Caco-2 (cell line): Measurements from ENCODE around the gene CNTRL. TPM values are rescaled to one million over a fixed set of nuclear protein-coding genes. Genes with fewer than 3 reads are reported as not detected.

Source experiments
- BruUV-seq: library from RNA; stranded (reverse); fragments of 400-500 nt; replicated peaks from 2 replicates; lab custom pipeline; 2021; lab: Mats Ljungman, UMichigan
- CTCF ChIA-PET: fragments of 300-600 bp; sonication (Branson Sonifier 250); formaldehyde crosslinking; loops from one replicate; lab custom pipeline; 2022; ENCODE audit warnings: antibody characterized with exemption; lab: Charles Lee
- POLR2A ChIA-PET: fragments of 300-600 bp; sonication (Branson Sonifier 250); formaldehyde crosslinking; loops from one replicate; lab custom pipeline; 2022; ENCODE audit warnings: antibody characterized with exemption; lab: Charles Lee
- DNase-seq, 2 experiments: peaks; one replicate each; pipeline versions ENCODE4 v3.0.0 to v3.0.0-alpha.2; 2020 to 2022
- H3K27me3 ChIP-seq: replicated peaks from 2 replicates; pipeline ENCODE4 v1.6.0; 2011; ENCODE audit warnings: low read length; ENCODE audit not compliant: control insufficient read depth, insufficient read depth
- H3K36me3 ChIP-seq: 2 replicates; pipeline ENCODE4 v1.5.1; 2011; ENCODE audit warnings: low read length; ENCODE audit not compliant: control insufficient read depth, insufficient read depth
- H3K4me1 ChIP-seq: fragments of 250-450 bp; sonication (Bioruptor Pico); 2 replicates; pipeline ENCODE4 v1.5.1; 2020; ENCODE audit warnings: mild to moderate bottlenecking
- H3K4me3 ChIP-seq: 2 replicates; pipeline ENCODE4 v1.5.1; 2011; ENCODE audit warnings: low read depth, mild to moderate bottlenecking, control low read depth, low read length
- H3K9me3 ChIP-seq: fragments of 250-450 bp; sonication (Bioruptor Pico); 2 replicates; pipeline ENCODE4 v1.5.1; 2020; ENCODE audit warnings: mild to moderate bottlenecking, moderate library complexity
- H3K27ac Mint-ChIP-seq: one replicate; pipeline ENCODE4 v1.8.0; 2022; ENCODE audit warnings: mixed read lengths; ENCODE audit not compliant: unreplicated experiment
- H3K27me3 Mint-ChIP-seq: one replicate; pipeline ENCODE4 v1.8.0; 2022; ENCODE audit warnings: mixed read lengths; ENCODE audit not compliant: insufficient read depth, unreplicated experiment
- H3K36me3 Mint-ChIP-seq: one replicate; pipeline ENCODE4 v1.8.0; 2022; ENCODE audit warnings: mild to moderate bottlenecking, mixed read lengths; ENCODE audit not compliant: insufficient read depth, unreplicated experiment
- H3K4me1 Mint-ChIP-seq: one replicate; pipeline ENCODE4 v1.8.0; 2022; ENCODE audit warnings: low read depth, mixed read lengths; ENCODE audit not compliant: unreplicated experiment
- H3K4me3 Mint-ChIP-seq: one replicate; pipeline ENCODE4 v1.8.0; 2022; ENCODE audit warnings: mild to moderate bottlenecking, moderate library complexity, mixed read lengths; ENCODE audit not compliant: unreplicated experiment
- H3K9me3 Mint-ChIP-seq: one replicate; pipeline ENCODE4 v1.8.0; 2022; ENCODE audit warnings: mixed read lengths; ENCODE audit not compliant: unreplicated experiment
- CTCF ChIP-seq, 2 experiments: fragments of 200-600 bp in 1 of 2; IDR thresholded peaks; 1 replicate in 1 of 2; 2 replicates in 1 of 2; pipeline versions ENCODE4 v1.5.1 to v1.8.0; 2011 to 2022; ENCODE audit warnings: antibody characterized with exemption in 1 of 2, control low read depth in 1 of 2, inconsistent platforms in 1 of 2, low read depth in 1 of 2, low read length in 1 of 2, mild to moderate bottlenecking in 1 of 2, moderate library complexity in 1 of 2; ENCODE audit not compliant: insufficient read depth in 1 of 2, severe bottlenecking in 1 of 2, unreplicated experiment in 1 of 2
- intact Hi-C: fragments of 100-400 bp; cut with micrococcal nuclease; formaldehyde crosslinking; loops from one replicate; pipeline ENCODE4 v1.10.0; 2022; ENCODE audit not compliant: unreplicated experiment
- total RNA-seq: library from RNA; stranded (reverse); gene quantifications from 2 replicates; pipeline ENCODE4 v1.2.3, GENCODE V29; 2022

CNTRL gene
- total RNA-seq, 1 experiment from 2014 or later: 12.0 TPM

GRCh38 chr9:121141706-121142105, 67.0 kb downstream of the CNTRL start:
- Histone ChIP-seq H3K9me3 (no peaks in the 10 kb centered on the region), H3K4me3 (no peak overlapping the region), H3K27me3 (no peaks in the 10 kb centered on the region), H3K4me1 (no peaks in the 10 kb centered on the region), H3K36me3 (no peaks in the 10 kb centered on the region)
- intact Hi-C loops: no loop called here
- ChIA-PET CTCF (no interaction called here), POLR2A (no interaction called here)
- Mint-ChIP-seq H3K9me3 (no peaks in the 10 kb centered on the region), H3K4me3 (no peak overlapping the region), H3K36me3 (peaks cover 6% of the 10 kb centered on the region), H3K27ac (no peak overlapping the region), H3K4me1 (no peaks in the 10 kb centered on the region), H3K27me3 (no peaks in the 10 kb centered on the region)
- no peak for DNase-seq
- no TSS peak for BruUV-seq
- TF ChIP-seq CTCF (IDR thresholded peaks at IDR 0.05; ENCODE audit: insufficient read depth in 1 of 2, low read depth in 1 of 2, low read length in 1 of 2, severe bottlenecking in 1 of 2, unreplicated experiment in 1 of 2): no peak

GRCh38 chr9:121143771-121144170, 69.0 kb downstream of the CNTRL start:
- no peaks in the 10 kb centered on the region for H3K36me3 ChIP-seq
- H3K27me3 ChIP-seq: no peaks in the 10 kb centered on the region
- no peak overlapping the region for H3K4me3 ChIP-seq
- no TSS peak for BruUV-seq
- H3K9me3 ChIP-seq: no peaks in the 10 kb centered on the region
- Mint-ChIP-seq H3K27me3 (no peaks in the 10 kb centered on the region), H3K4me3 (no peak overlapping the region), H3K27ac (no peak overlapping the region), H3K4me1 (no peaks in the 10 kb centered on the region), H3K36me3 (peaks cover 6% of the 10 kb centered on the region), H3K9me3 (no peaks in the 10 kb centered on the region)
- no peak for DNase-seq
- ChIA-PET CTCF (no interaction called here), POLR2A (no interaction called here)
- intact Hi-C loops: no loop called here
- no peaks in the 10 kb centered on the region for H3K4me1 ChIP-seq
- TF ChIP-seq CTCF (IDR thresholded peaks at IDR 0.05; ENCODE audit: insufficient read depth in 1 of 2, low read depth in 1 of 2, low read length in 1 of 2, severe bottlenecking in 1 of 2, unreplicated experiment in 1 of 2): no peak

GRCh38 chr9:121144482-121144881, 69.7 kb downstream of the CNTRL start:
- no peaks in the 10 kb centered on the region for H3K9me3 Mint-ChIP-seq
- H3K4me3 ChIP-seq: no peak overlapping the region
- peaks cover 6% of the 10 kb centered on the region for H3K36me3 Mint-ChIP-seq
- no peak for DNase-seq
- no peaks in the 10 kb centered on the region for H3K9me3 ChIP-seq
- H3K27ac Mint-ChIP-seq: no peak overlapping the region
- H3K4me1 Mint-ChIP-seq: no peaks in the 10 kb centered on the region
- no peaks in the 10 kb centered on the region for H3K36me3 ChIP-seq
- H3K27me3 Mint-ChIP-seq: no peaks in the 10 kb centered on the region
- intact Hi-C loops: no loop called here
- ChIA-PET CTCF (no interaction called here), POLR2A (no interaction called here)
- H3K4me1 ChIP-seq: no peaks in the 10 kb centered on the region
- H3K4me3 Mint-ChIP-seq: no peak overlapping the region
- BruUV-seq: no TSS peak
- TF ChIP-seq CTCF (IDR thresholded peaks at IDR 0.05; ENCODE audit: insufficient read depth in 1 of 2, low read depth in 1 of 2, low read length in 1 of 2, severe bottlenecking in 1 of 2, unreplicated experiment in 1 of 2): no peak
- no peaks in the 10 kb centered on the region for H3K27me3 ChIP-seq
